Endothelial cell of umbilical vein (primary cell): ENCODE measurements around the gene APOD. TPM values are rescaled to one million over a fixed set of nuclear protein-coding genes. Genes with fewer than 3 reads are reported as not detected.

Experiments used
- BruUV-seq: library from RNA; stranded (reverse); fragments of 400-500 nt; replicated peaks from 2 replicates; lab custom pipeline; 2021; lab: Mats Ljungman, UMichigan
- CTCF ChIA-PET: fragments of 300-600, 350-600 bp; sonication (Branson Sonifier 250); formaldehyde crosslinking; loops from one replicate; lab custom pipeline; 2021; ENCODE audit warnings: antibody characterized with exemption, inconsistent platforms; lab: Charles Lee
- POLR2A ChIA-PET: fragments of 300-600, 350-600 bp; sonication (Branson Sonifier 250); formaldehyde crosslinking; loops from one replicate; lab custom pipeline; 2021; ENCODE audit warnings: antibody characterized with exemption, inconsistent platforms; lab: Charles Lee
- DNase-seq: peaks from one replicate; pipeline ENCODE4 v3.0.0-alpha.2; 2011; ENCODE audit warnings: low read depth, low spot score
- FAIRE-seq: peaks from 2 replicates; lab custom pipeline; 2011; peaks lifted over from hg19 to GRCh38; lab: Jason Lieb, UNC
- H2AFZ ChIP-seq: 2 replicates; pipeline ENCODE4 v1.6.0; 2012; ENCODE audit warnings: low read depth, low read length, control low read depth, inconsistent platforms
- H3K27ac ChIP-seq: 2 replicates; pipeline ENCODE4 v1.5.1; 2011; ENCODE audit warnings: low read depth, mild to moderate bottlenecking, control low read depth, low read length, moderate library complexity; ENCODE audit not compliant: insufficient read depth
- H3K27me3 ChIP-seq, 2 experiments: 2 replicates each; pipeline versions ENCODE4 v1.6.0 to v1.6.1; 2011; ENCODE audit warnings: low read length in 2 of 2, mixed read lengths in 1 of 2; ENCODE audit not compliant: control insufficient read depth in 2 of 2, insufficient read depth in 2 of 2
- H3K36me3 ChIP-seq, 2 experiments: 2 replicates in 1 of 2; 3 replicates in 1 of 2; pipeline ENCODE4 v1.5.1; 2011; ENCODE audit warnings: low read length in 2 of 2, mild to moderate bottlenecking in 1 of 2, moderate library complexity in 1 of 2; ENCODE audit not compliant: control insufficient read depth in 2 of 2, insufficient read depth in 2 of 2; ENCODE audit errors: extremely low read depth in 1 of 2
- H3K4me1 ChIP-seq: 3 replicates; pipeline ENCODE4 v1.5.1; 2011; ENCODE audit warnings: mild to moderate bottlenecking, low read length; ENCODE audit not compliant: control insufficient read depth, insufficient read depth; ENCODE audit errors: extremely low read depth
- H3K4me2 ChIP-seq: 2 replicates; pipeline ENCODE4 v1.6.1; 2011; ENCODE audit warnings: low read length, control low read depth, mixed read lengths; ENCODE audit not compliant: insufficient read depth
- H3K4me3 ChIP-seq, 3 experiments: fragments of 200-600 bp in 1 of 3; sonication (generic), shearing (Covaris generic) in 1 of 3; replicated peaks in 1 of 3; 2 replicates each; pipeline ENCODE4 v1.5.1; 2011 to 2016; ENCODE audit warnings: control low read depth in 3 of 3, low read length in 3 of 3, mild to moderate bottlenecking in 2 of 3, inconsistent platforms in 1 of 3, low read depth in 1 of 3, moderate library complexity in 1 of 3; ENCODE audit not compliant: insufficient read depth in 1 of 3
- H3K79me2 ChIP-seq: 2 replicates; pipeline ENCODE4 v1.6.0; 2012; ENCODE audit warnings: low read length, inconsistent platforms; ENCODE audit not compliant: control insufficient read depth, insufficient read depth
- H3K9ac ChIP-seq: replicated peaks from 2 replicates; pipeline ENCODE3; 2011; ENCODE audit warnings: low read length, control low read depth; ENCODE audit not compliant: insufficient read depth; ENCODE audit errors: extremely low read depth
- H3K9me1 ChIP-seq: replicated peaks from 3 replicates; pipeline ENCODE4 v1.6.0; 2011; ENCODE audit warnings: mild to moderate bottlenecking, low read length; ENCODE audit not compliant: control insufficient read depth, insufficient read depth; ENCODE audit errors: extremely low read depth
- H3K9me3 ChIP-seq: replicated peaks from 2 replicates; pipeline ENCODE4 v1.5.1; 2012; ENCODE audit warnings: low read length, inconsistent platforms; ENCODE audit not compliant: control insufficient read depth, insufficient read depth
- H4K20me1 ChIP-seq: replicated peaks from 2 replicates; pipeline ENCODE3; 2011; ENCODE audit warnings: mild to moderate bottlenecking, low read length; ENCODE audit not compliant: control insufficient read depth, insufficient read depth; ENCODE audit errors: extremely low read depth
- FOS ChIP-seq: IDR thresholded peaks from 2 replicates; pipeline ENCODE4 v1.6.1; 2011; ENCODE audit warnings: mild to moderate bottlenecking, low read length, moderate library complexity, borderline replicate concordance; ENCODE audit not compliant: insufficient read depth
- MAX ChIP-seq: IDR thresholded peaks from 2 replicates; pipeline ENCODE4 v1.6.1; 2011; ENCODE audit not compliant: insufficient read depth, insufficient read length
- POLR2A ChIP-seq: IDR thresholded peaks from 2 replicates; pipeline ENCODE4 v1.6.1; 2012; ENCODE audit warnings: low read depth, mild to moderate bottlenecking, control low read depth, low read length
- dilution Hi-C: fragments of 300-500 bp; cut with MboI; formaldehyde crosslinking; loops from one replicate; pipeline ENCODE4 v1.15.0; 2019; ENCODE audit warnings: low sequenced_read_pairs; ENCODE audit not compliant: extremely low pct_ligation_motif_present
- intact Hi-C: fragments of 100-400 bp; cut with micrococcal nuclease; formaldehyde crosslinking; loops from one replicate; pipeline ENCODE4 v1.10.0; 2022
- polyA plus RNA-seq, 4 experiments: library from polyadenylated mRNA; depleted of rRNA in 3 of 4; stranded (reverse) in 3 of 4; unstranded in 1 of 4; fragments of >200 nt; gene quantifications; 2 replicates each; pipeline versions ENCODE4 v1.2.1 to v1.2.3, GENCODE V29; 2011 to 2012; ENCODE audit warnings: missing spikeins in 1 of 4
- total RNA-seq: library from RNA; stranded (reverse); gene quantifications from 2 replicates; pipeline ENCODE4 v1.2.3, GENCODE V29; 2021

APOD gene
- total and polyA plus RNA-seq, 2 donors (not counting 3 experiments of a cell fraction or from before 2014, with no cell fraction given), result 2.2 to 2.9 TPM

GRCh38 chr3:195554458-195554857, 29.3 kb downstream of the APOD start:
- no peak for TF ChIP-seq FOS
- TF ChIP-seq POLR2A, result no peak
- Histone ChIP-seq H3K79me2 (no peaks in the 10 kb centered on the region), H4K20me1 (no peaks in the 10 kb centered on the region), H3K4me2 (no peak overlapping the region), H3K4me3 (no peak overlapping the region), H3K27me3 (peaks cover 13 to 36% of the 10 kb centered on the region in 2 experiments), H3K36me3 (no peaks in the 10 kb centered on the region), H3K4me1 (no peaks in the 10 kb centered on the region), H3K9ac (no peak overlapping the region), H2AFZ (no peak overlapping the region), H3K9me3 (no peaks in the 10 kb centered on the region), H3K27ac (no peak overlapping the region), H3K9me1 (no peaks in the 10 kb centered on the region)
- ChIA-PET CTCF (interaction anchor here (0.9 kb wide), 1 partner anchor 30 kb away, joined by 3 read pairs; the partner anchor contains the start of gene APOD), POLR2A (no interaction called here)
- no TSS peak for BruUV-seq
- intact Hi-C loops, result no loop called here
- dilution Hi-C loops, result no loop called here
- FAIRE-seq (no peak), DNase-seq (no peak)

- Histone ChIP-seq H3K79me2 (no peaks in the 10 kb centered on the region), H3K4me1 (no peaks in the 10 kb centered on the region), H4K20me1 (no peaks in the 10 kb centered on the region), H3K36me3 (no peaks in the 10 kb centered on the region), H3K9ac (no peak overlapping the region), H3K27ac (no peak overlapping the region), H3K9me1 (no peaks in the 10 kb centered on the region), H3K27me3 (peaks cover 13 to 37% of the 10 kb centered on the region in 2 experiments), H3K4me3 (no peak overlapping the region), H3K4me2 (no peak overlapping the region), H3K9me3 (no peaks in the 10 kb centered on the region), H2AFZ (no peak overlapping the region)
- FAIRE-seq, result no peak
- ChIA-PET CTCF (no interaction called here), POLR2A (no interaction called here)
- dilution Hi-C loops, result no loop called here
- no peak for TF ChIP-seq MAX
- no peak for DNase-seq
- no TSS peak for BruUV-seq
- intact Hi-C loops, result no loop called here
Observed at GRCh38 chr3:195553268-195553667, 30.5 kb downstream of the APOD start.
